Progenitor cell of endocrine pancreas (in vitro differentiated cells): ENCODE data around the gene CMPK1. TPM values are rescaled to one million over a fixed set of nuclear protein-coding genes. Genes with fewer than 3 reads are reported as not detected.
A peak's percentile ranks its signal among the peaks of the same experiment; 100 is the strongest.

Experiments used
- DNase-seq: peaks from one replicate; pipeline ENCODE4 v3.0.0; 2021; ENCODE audit warnings: low spot score; ENCODE audit not compliant: unreplicated experiment
- H3K27ac Mint-ChIP-seq: 2 replicates; pipeline ENCODE4 v1.8.0; 2021; ENCODE audit warnings: mild to moderate bottlenecking, moderate library complexity, mixed read lengths
- H3K27me3 Mint-ChIP-seq: 2 replicates; pipeline ENCODE4 v1.8.0; 2021; ENCODE audit warnings: mixed read lengths
- H3K36me3 Mint-ChIP-seq: 2 replicates; pipeline ENCODE4 v1.8.0; 2022; ENCODE audit warnings: mixed read lengths; ENCODE audit not compliant: insufficient read depth
- H3K4me1 Mint-ChIP-seq: 2 replicates; pipeline ENCODE4 v1.8.0; 2021; ENCODE audit warnings: low read depth, mixed read lengths
- H3K4me3 Mint-ChIP-seq: 2 replicates; pipeline ENCODE4 v1.8.0; 2021; ENCODE audit warnings: low read depth, mild to moderate bottlenecking, moderate library complexity, mixed read lengths
- H3K9me3 Mint-ChIP-seq: 2 replicates; pipeline ENCODE4 v1.8.0; 2021; ENCODE audit warnings: low read depth, mixed read lengths
- CTCF ChIP-seq: fragments of 200-600 bp; sonication (generic); IDR thresholded peaks from one replicate; pipeline ENCODE4 v1.5.0; 2021; ENCODE audit warnings: antibody characterized with exemption, mild to moderate bottlenecking; ENCODE audit not compliant: unreplicated experiment
- total RNA-seq: library from RNA; stranded (reverse); gene quantifications from 2 replicates; pipeline ENCODE4 v1.2.1, GENCODE V29; 2021

CMPK1 gene
- total RNA-seq, 1 donor from 2014 or later: 53.1 TPM

- no peaks in the 10 kb centered on the region for H3K36me3 Mint-ChIP-seq
- no peaks in the 10 kb centered on the region for H3K4me1 Mint-ChIP-seq
- no peak for TF ChIP-seq CTCF
- no peak overlapping the region for H3K27ac Mint-ChIP-seq
- H3K9me3 Mint-ChIP-seq: no peaks in the 10 kb centered on the region
- H3K27me3 Mint-ChIP-seq: peaks cover 81% of the 10 kb centered on the region
- H3K4me3 Mint-ChIP-seq: no peak overlapping the region
- no peak for DNase-seq
These were observed 87.0 kb downstream of the CMPK1 start for GRCh38 chr1:47420547-47420946.

GRCh38 chr1:47423872-47424271 is 90.3 kb downstream of the CMPK1 start:
- Mint-ChIP-seq H3K9me3 (no peaks in the 10 kb centered on the region), H3K27me3 (peaks cover 81% of the 10 kb centered on the region), H3K36me3 (no peaks in the 10 kb centered on the region), H3K4me1 (no peaks in the 10 kb centered on the region), H3K27ac (no peak overlapping the region), H3K4me3 (no peak overlapping the region)
- no peak for DNase-seq
- TF ChIP-seq CTCF: no peak

DNA sequence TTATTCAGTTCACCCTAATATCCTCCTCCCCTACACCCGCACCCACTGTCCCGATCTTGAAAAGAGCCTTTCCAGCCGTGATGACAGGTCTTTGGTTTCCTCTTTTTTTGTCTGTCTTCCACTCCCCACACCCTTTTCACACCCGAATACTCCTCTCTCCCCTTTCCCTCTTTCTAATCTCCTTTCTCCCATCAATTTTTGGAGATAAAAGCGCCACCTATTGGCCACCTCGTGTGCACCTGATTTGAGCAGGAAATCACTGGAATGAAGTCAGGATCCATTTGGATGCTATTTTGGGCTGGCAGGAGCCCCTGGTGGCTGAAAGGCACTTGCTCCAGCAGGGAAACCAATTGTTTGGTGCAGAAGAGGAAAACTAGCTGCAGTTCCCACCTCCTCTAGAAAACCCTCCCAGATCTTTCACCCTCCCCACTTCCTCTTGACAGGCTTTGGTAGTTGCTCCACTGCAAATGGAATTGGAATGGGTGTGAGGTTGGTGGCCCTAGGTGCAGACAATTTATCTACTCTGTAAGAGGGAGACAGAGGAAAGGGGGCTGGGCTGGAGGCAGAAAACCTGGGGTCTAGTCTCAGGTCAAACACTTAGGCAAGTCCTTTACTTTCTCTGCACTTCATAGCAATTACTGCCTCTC is 90.9 kb downstream of the CMPK1 start:
- TF ChIP-seq CTCF: peak; percentile 81
- H3K9me3 Mint-ChIP-seq: no peaks in the 10 kb centered on the region
- no peak overlapping the region for H3K27ac Mint-ChIP-seq
- no peaks in the 10 kb centered on the region for H3K36me3 Mint-ChIP-seq
- no peaks in the 10 kb centered on the region for H3K4me1 Mint-ChIP-seq
- H3K27me3 Mint-ChIP-seq: peaks cover 81% of the 10 kb centered on the region
- no peak overlapping the region for H3K4me3 Mint-ChIP-seq
- no peak for DNase-seq

Other genes with a start within 250 kb of the CMPK1 start
- not detected in 2 replicates for gene CYP4A22, start 196.3 kb upstream of the CMPK1 start, total RNA-seq
- not detected in 2 replicates for gene PDZK1IP1, start 143.8 kb upstream of the CMPK1 start, total RNA-seq
- not detected in 2 replicates for gene TAL1, start 101.6 kb upstream of the CMPK1 start, total RNA-seq
- gene STIL, start 19.6 kb upstream of the CMPK1 start, total RNA-seq: 14.8 TPM in 2 replicates
- gene FOXE3, start 82.5 kb downstream of the CMPK1 start, total RNA-seq: not detected in 2 replicates
- gene FOXD2, start 104.3 kb downstream of the CMPK1 start, total RNA-seq: 0.05 TPM in 1 of 2 replicates, not detected in the other